ENCODE measurements around the gene VPS13D.

GRCh38 chr1:12340544-12340930, 110.7 kb downstream of the VPS13D start:
- TF ChIP-seq EP300 (IDR thresholded peaks at IDR 0.05; ENCODE audit: borderline replicate concordance) (no peak), YY1 (IDR thresholded peaks at IDR 0.05; ENCODE audit: low read depth) (no peak), CEBPB (IDR thresholded peaks at IDR 0.05) (no peak), TAF1 (IDR thresholded peaks at IDR 0.05; ENCODE audit: low read depth) (no peak), TEAD4 (IDR thresholded peaks at IDR 0.05) (no peak), CREB1 (IDR thresholded peaks at IDR 0.05; ENCODE audit: low read depth) (no peak), TCF12 (IDR thresholded peaks at IDR 0.05; ENCODE audit: low read depth) (no peak), REST (IDR thresholded peaks at IDR 0.05; ENCODE audit: low read depth) (no peak), EGR1 (IDR thresholded peaks at IDR 0.05) (no peak)
